Stimulated activated CD8-positive, alpha-beta memory T cell treated with anti-CD3 and anti-CD28 coated beads, Interleukin-15, amount 100 ng/mL, for 1 hour (primary cell): ENCODE results near the gene ADAMTS9.

Experiments
- DNase-seq: peaks from one replicate; pipeline ENCODE4 v3.0.0-alpha.2; 2020; ENCODE audit warnings: low read depth

ADAMTS9 gene

GRCh38 chr3:64539451-64540196 lies 148.2 kb downstream of the ADAMTS9 start:
- no peak for DNase-seq

GRCh38 chr3:64536166-64536565 lies 151.6 kb downstream of the ADAMTS9 start:
- no peak for DNase-seq

GRCh38 chr3:64533617-64534317 lies 154.0 kb downstream of the ADAMTS9 start:
- DNase-seq: no peak

- no peak for DNase-seq
Observed at GRCh38 chr3:64530434-64531049, 157.3 kb downstream of the ADAMTS9 start.

GRCh38 chr3:64523324-64523723 lies 164.5 kb downstream of the ADAMTS9 start:
- DNase-seq: no peak

- DNase-seq: no peak
Observed at GRCh38 chr3:64520334-64520733, 167.5 kb downstream of the ADAMTS9 start.

GRCh38 chr3:64518950-64519349 lies 168.8 kb downstream of the ADAMTS9 start:
- DNase-seq: no peak

- no peak for DNase-seq
Observed at GRCh38 chr3:64518496-64518895, 169.3 kb downstream of the ADAMTS9 start.

- no peak for DNase-seq
Observed at GRCh38 chr3:64514889-64515288, 172.9 kb downstream of the ADAMTS9 start.

GRCh38 chr3:64509206-64509605 lies 178.6 kb downstream of the ADAMTS9 start:
- no peak for DNase-seq

GRCh38 chr3:64508140-64508539 lies 179.7 kb downstream of the ADAMTS9 start:
- DNase-seq: no peak

GRCh38 chr3:64506255-64506654 lies 181.5 kb downstream of the ADAMTS9 start:
- no peak for DNase-seq

GRCh38 chr3:64505419-64505818 lies 182.4 kb downstream of the ADAMTS9 start:
- no peak for DNase-seq

- no peak for DNase-seq
Observed at GRCh38 chr3:64502284-64502683, 185.5 kb downstream of the ADAMTS9 start.

- DNase-seq: no peak
Observed at GRCh38 chr3:64501298-64501906, 186.4 kb downstream of the ADAMTS9 start.

GRCh38 chr3:64496786-64497490 lies 190.9 kb downstream of the ADAMTS9 start:
- no peak for DNase-seq

GRCh38 chr3:64495781-64496334 lies 191.9 kb downstream of the ADAMTS9 start:
- DNase-seq: no peak

GRCh38 chr3:64495121-64495780 lies 192.5 kb downstream of the ADAMTS9 start:
- DNase-seq: no peak

GRCh38 chr3:64494526-64494925 lies 193.3 kb downstream of the ADAMTS9 start:
- DNase-seq: no peak

- no peak for DNase-seq
Observed at GRCh38 chr3:64493149-64493548, 194.7 kb downstream of the ADAMTS9 start.

GRCh38 chr3:64491843-64492242 lies 196.0 kb downstream of the ADAMTS9 start:
- no peak for DNase-seq
